GM12878 (cell line): Measurements from ENCODE around the gene FNDC3B. TPM values are rescaled to one million over a fixed set of nuclear protein-coding genes. Genes with fewer than 3 reads are reported as not detected.

Experiments used
- ATAC-seq: fragments of 200-7000 bp; cut with Tn5 transposase; 3 replicates; pipeline ENCODE4 v1.9.1; 2020; ENCODE audit warnings: mild to moderate bottlenecking, moderate library complexity
- BruUV-seq: library from RNA; stranded (reverse); fragments of 400-500 nt; replicated peaks from 2 replicates; lab custom pipeline; 2021; lab: Mats Ljungman, UMichigan
- CTCF ChIA-PET: fragments of 300-600 bp; sonication (Branson Sonifier 250); formaldehyde crosslinking; extraction: SDS; loops from one replicate; lab custom pipeline; 2021; ENCODE audit warnings: inconsistent platforms; lab: Yijun Ruan, JAX
- POLR2A ChIA-PET: fragments of 350-600 bp; formaldehyde crosslinking; extraction: SDS; loops from one replicate; lab custom pipeline; 2021; ENCODE audit warnings: inconsistent platforms; lab: Charles Lee
- RAD21 ChIA-PET: fragments of 300-600 bp; sonication (Branson Sonifier 250); formaldehyde crosslinking; loops from one replicate; lab custom pipeline; 2023; ENCODE audit warnings: antibody characterized with exemption; ENCODE audit not compliant: unreplicated experiment; lab: Charles Lee
- SMC1A ChIA-PET: fragments of 300-600 bp; sonication (Branson Sonifier 250); formaldehyde crosslinking; loops from one replicate; lab custom pipeline; 2023; ENCODE audit not compliant: unreplicated experiment, uncharacterized antibody; lab: Charles Lee
- DNase-seq: peaks from one replicate; pipeline ENCODE4 v3.0.0-alpha.2; 2011; ENCODE audit warnings: low read depth, low spot score
- FAIRE-seq: peaks from 3 replicates; lab custom pipeline; 2011; peaks lifted over from hg19 to GRCh38; lab: Jason Lieb, UNC
- H2AFZ ChIP-seq: 2 replicates; pipeline ENCODE4 v1.6.0; 2011; ENCODE audit warnings: low read depth, low read length, control low read depth; ENCODE audit not compliant: control insufficient read depth
- H3K27ac ChIP-seq: 2 replicates; pipeline ENCODE4 v1.5.1; 2011; ENCODE audit warnings: control low read depth; ENCODE audit not compliant: control insufficient read depth, insufficient read depth
- H3K27me3 ChIP-seq, 2 experiments: replicated peaks in 1 of 2; 2 replicates each; pipeline versions ENCODE4 v1.6.0 to v1.6.1; 2011; ENCODE audit warnings: low read length in 1 of 2; ENCODE audit not compliant: control insufficient read depth in 2 of 2, insufficient read depth in 2 of 2
- H3K36me3 ChIP-seq, 2 experiments: 2 replicates each; pipeline ENCODE4 v1.5.1; 2011; ENCODE audit warnings: low read length in 1 of 2; ENCODE audit not compliant: control insufficient read depth in 2 of 2, insufficient read depth in 2 of 2
- H3K4me1 ChIP-seq: 2 replicates; pipeline ENCODE4 v1.6.1; 2011; ENCODE audit warnings: mild to moderate bottlenecking, low read length, moderate library complexity, mixed read lengths; ENCODE audit not compliant: control insufficient read depth, insufficient read depth
- H3K4me2 ChIP-seq: 2 replicates; pipeline ENCODE4 v1.6.0; 2011; ENCODE audit warnings: control low read depth; ENCODE audit not compliant: control insufficient read depth, insufficient read depth
- H3K4me3 ChIP-seq: fragments of 200-600 bp; sonication (generic); 2 replicates; pipeline ENCODE4 v1.5.1; 2016
- H3K79me2 ChIP-seq: 2 replicates; pipeline ENCODE4 v1.6.0; 2011; ENCODE audit warnings: low read length; ENCODE audit not compliant: control insufficient read depth, insufficient read depth
- H3K9ac ChIP-seq: 2 replicates; pipeline ENCODE4 v1.8.0; 2011; ENCODE audit warnings: low read length, control low read depth, mixed read lengths; ENCODE audit not compliant: control insufficient read depth, insufficient read depth
- H3K9me3 ChIP-seq: replicated peaks from 3 replicates; pipeline ENCODE4 v1.5.1; 2011; ENCODE audit warnings: mild to moderate bottlenecking, low read length; ENCODE audit not compliant: control insufficient read depth, insufficient read depth
- H4K20me1 ChIP-seq: 2 replicates; pipeline ENCODE4 v1.6.0; 2011; ENCODE audit not compliant: control insufficient read depth, insufficient read depth
- CBX5 ChIP-seq: sonication (generic); IDR thresholded peaks from 2 replicates; pipeline ENCODE4 v1.6.1; 2016; ENCODE audit warnings: low read depth, moderate library complexity, mild to moderate bottlenecking, inconsistent platforms
- KDM1A ChIP-seq: fragments of 200-600 bp; sonication (generic); IDR thresholded peaks from 2 replicates; pipeline ENCODE4 v1.6.1; 2016; ENCODE audit warnings: borderline replicate concordance
- NR2C1 ChIP-seq: fragments of 450-650 bp; IDR thresholded peaks from 2 replicates; pipeline ENCODE4 v1.6.1; 2017; ENCODE audit warnings: antibody characterized with exemption, mild to moderate bottlenecking, moderate library complexity
- SMAD1 ChIP-seq: fragments of 450-650 bp; IDR thresholded peaks from 2 replicates; pipeline ENCODE4 v1.6.1; 2018; ENCODE audit warnings: mild to moderate bottlenecking, low read depth; ENCODE audit not compliant: partially characterized antibody
- SUPT20H ChIP-seq: IDR thresholded peaks from 2 replicates; pipeline ENCODE4 v1.6.1; 2011; ENCODE audit warnings: low read depth, mild to moderate bottlenecking, low read length, moderate library complexity, borderline replicate concordance; ENCODE audit not compliant: control insufficient read depth
- WGBS: methylation state at CpG from one replicate; pipeline ENCODE4 v1.1.6; 2016; ENCODE audit warnings: low lambda C conversion rate; ENCODE audit not compliant: insufficient replicate concordance, insufficient coverage; ENCODE audit errors: missing lambda C conversion rate; 5-methylcytosine and 5-hydroxymethylcytosine counted together
- in situ Hi-C: fragments of 300-500 bp; cut with MboI; formaldehyde crosslinking; loops from 9 replicates; pipeline ENCODE4 v1.14.3; 2018; ENCODE audit warnings: mixed read lengths
- intact Hi-C: fragments of 100-400 bp; cut with micrococcal nuclease; formaldehyde crosslinking; loops from one replicate; pipeline ENCODE4 v1.14.2; 2022; ENCODE audit not compliant: unreplicated experiment
- polyA plus RNA-seq, 11 experiments: library from polyadenylated mRNA; depleted of rRNA in 4 of 11; unstranded in 6 of 11; stranded (reverse) in 5 of 11; fragments of >200 nt; fragmentation: Nextera tagmentation in 4 of 11; fragmentation: Illumina TruSeq in 1 of 11; extraction: Ambion mirVana in 4 of 11; extraction: Trizol in 1 of 11; gene quantifications; 1 replicate in 1 of 11; 2 replicates in 10 of 11; pipeline versions ENCODE4 v1.2.1 to v1.2.3, GENCODE V29; 2011 to 2016; ENCODE audit warnings: inconsistent platforms in 2 of 11, missing spikeins in 2 of 11, low read depth in 1 of 11
- total RNA-seq, 4 experiments: library from RNA; depleted of rRNA in 3 of 4; stranded (reverse); fragments of >200 nt in 3 of 4; fragmentation: Illumina TruSeq in 1 of 4; extraction: Trizol in 1 of 4; gene quantifications; 2 replicates each; pipeline versions ENCODE4 v1.2.1 to v1.2.3, GENCODE V29; 2013 to 2021
- TF ChIP-seq, protein P1 (sequence below): fragments of 450-650 bp; IDR thresholded peaks from 2 replicates; pipeline ENCODE4 v1.6.1; 2018; ENCODE audit warnings: borderline replicate concordance, mild to moderate bottlenecking; ENCODE audit not compliant: partially characterized antibody
- TF ChIP-seq, protein P2 (sequence below): fragments of 450-650 bp; IDR thresholded peaks from 2 replicates; pipeline ENCODE4 v1.6.1; 2017; ENCODE audit warnings: borderline replicate concordance
- TF ChIP-seq, protein P3 (sequence below): IDR thresholded peaks from 2 replicates; pipeline ENCODE4 v1.6.1; 2012; ENCODE audit warnings: low read depth, low read length, improper control_type of control experiment

Gene FNDC3B
- total and polyA plus RNA-seq, 10 of the 15 experiments (the other 5 are each of a cell fraction or from before 2014, with no cell fraction given): 7.9 to 35.0 (median 18.5) TPM

DNA sequence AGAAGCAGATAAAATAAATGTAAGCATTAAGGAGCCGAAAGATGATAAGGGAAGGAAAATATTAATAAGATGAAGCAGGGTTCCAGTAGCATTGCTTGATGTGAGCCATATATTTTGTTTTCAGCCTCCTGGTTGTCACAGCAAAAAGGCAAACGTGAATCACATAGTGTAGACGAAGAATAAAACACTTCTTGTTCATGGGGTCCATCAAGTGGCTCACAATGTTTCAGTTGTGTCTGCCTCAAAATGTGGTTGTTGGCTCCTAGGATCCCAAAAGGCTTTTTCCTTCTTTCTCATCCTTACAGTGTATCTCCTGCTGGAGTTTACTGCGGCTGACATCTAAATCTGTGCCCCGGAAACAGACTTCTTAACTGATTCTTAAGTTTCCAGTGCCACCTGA is 213.8 kb downstream of the FNDC3B start:
- no peaks in the 10 kb centered on the region for H3K4me1 ChIP-seq
- FAIRE-seq (no peak), ATAC-seq (no peak), DNase-seq (no peak)
- ChIA-PET POLR2A (no interaction called here), RAD21 (interaction anchor here (0.9 kb wide), 1 partner anchor 217 kb away, joined by 3 read pairs; no protein-coding TSS in a partner anchor), CTCF (no interaction called here), SMC1A (no interaction called here)
- no peaks in the 10 kb centered on the region for H3K9me3 ChIP-seq
- no peak overlapping the region for H3K27ac ChIP-seq
- no peak overlapping the region for H3K9ac ChIP-seq
- intact Hi-C loops: no loop called here
- no peak overlapping the region for H3K4me3 ChIP-seq
- H2AFZ ChIP-seq: no peak overlapping the region
- in situ Hi-C loops: no loop called here
- no peak overlapping the region for H3K4me2 ChIP-seq
- peaks cover 6 to 12% of the 10 kb centered on the region in 2 experiments; a peak in 3 of 4 replicates for H3K36me3 ChIP-seq
- no peaks in the 10 kb centered on the region for H3K27me3 ChIP-seq
- no TSS peak for BruUV-seq
- H3K79me2 ChIP-seq: no peaks in the 10 kb centered on the region
- no peaks in the 10 kb centered on the region for H4K20me1 ChIP-seq
- 93% methylated on average over 5 of the region's 5 CpGs for WGBS
- TF ChIP-seq KDM1A: no peak
- TF ChIP-seq CBX5: no peak
- TF ChIP-seq, protein P1, sequence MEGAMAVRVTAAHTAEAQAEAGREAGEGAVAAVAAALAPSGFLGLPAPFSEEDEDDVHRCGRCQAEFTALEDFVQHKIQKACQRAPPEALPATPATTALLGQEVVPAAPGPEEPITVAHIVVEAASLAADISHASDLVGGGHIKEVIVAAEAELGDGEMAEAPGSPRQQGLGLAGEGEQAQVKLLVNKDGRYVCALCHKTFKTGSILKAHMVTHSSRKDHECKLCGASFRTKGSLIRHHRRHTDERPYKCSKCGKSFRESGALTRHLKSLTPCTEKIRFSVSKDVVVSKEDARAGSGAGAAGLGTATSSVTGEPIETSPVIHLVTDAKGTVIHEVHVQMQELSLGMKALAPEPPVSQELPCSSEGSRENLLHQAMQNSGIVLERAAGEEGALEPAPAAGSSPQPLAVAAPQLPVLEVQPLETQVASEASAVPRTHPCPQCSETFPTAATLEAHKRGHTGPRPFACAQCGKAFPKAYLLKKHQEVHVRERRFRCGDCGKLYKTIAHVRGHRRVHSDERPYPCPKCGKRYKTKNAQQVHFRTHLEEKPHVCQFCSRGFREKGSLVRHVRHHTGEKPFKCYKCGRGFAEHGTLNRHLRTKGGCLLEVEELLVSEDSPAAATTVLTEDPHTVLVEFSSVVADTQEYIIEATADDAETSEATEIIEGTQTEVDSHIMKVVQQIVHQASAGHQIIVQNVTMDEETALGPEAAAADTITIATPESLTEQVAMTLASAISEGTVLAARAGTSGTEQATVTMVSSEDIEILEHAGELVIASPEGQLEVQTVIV: no peak
- TF ChIP-seq, protein P2, sequence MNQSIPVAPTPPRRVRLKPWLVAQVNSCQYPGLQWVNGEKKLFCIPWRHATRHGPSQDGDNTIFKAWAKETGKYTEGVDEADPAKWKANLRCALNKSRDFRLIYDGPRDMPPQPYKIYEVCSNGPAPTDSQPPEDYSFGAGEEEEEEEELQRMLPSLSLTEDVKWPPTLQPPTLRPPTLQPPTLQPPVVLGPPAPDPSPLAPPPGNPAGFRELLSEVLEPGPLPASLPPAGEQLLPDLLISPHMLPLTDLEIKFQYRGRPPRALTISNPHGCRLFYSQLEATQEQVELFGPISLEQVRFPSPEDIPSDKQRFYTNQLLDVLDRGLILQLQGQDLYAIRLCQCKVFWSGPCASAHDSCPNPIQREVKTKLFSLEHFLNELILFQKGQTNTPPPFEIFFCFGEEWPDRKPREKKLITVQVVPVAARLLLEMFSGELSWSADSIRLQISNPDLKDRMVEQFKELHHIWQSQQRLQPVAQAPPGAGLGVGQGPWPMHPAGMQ: no peak
- TF ChIP-seq SUPT20H: no peak
- TF ChIP-seq SMAD1: no peak
- no peak for TF ChIP-seq NR2C1
- TF ChIP-seq, protein P3, sequence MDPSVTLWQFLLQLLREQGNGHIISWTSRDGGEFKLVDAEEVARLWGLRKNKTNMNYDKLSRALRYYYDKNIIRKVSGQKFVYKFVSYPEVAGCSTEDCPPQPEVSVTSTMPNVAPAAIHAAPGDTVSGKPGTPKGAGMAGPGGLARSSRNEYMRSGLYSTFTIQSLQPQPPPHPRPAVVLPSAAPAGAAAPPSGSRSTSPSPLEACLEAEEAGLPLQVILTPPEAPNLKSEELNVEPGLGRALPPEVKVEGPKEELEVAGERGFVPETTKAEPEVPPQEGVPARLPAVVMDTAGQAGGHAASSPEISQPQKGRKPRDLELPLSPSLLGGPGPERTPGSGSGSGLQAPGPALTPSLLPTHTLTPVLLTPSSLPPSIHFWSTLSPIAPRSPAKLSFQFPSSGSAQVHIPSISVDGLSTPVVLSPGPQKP: no peak
